ENCODE data around the gene STAC. TPM values are rescaled to one million over a fixed set of nuclear protein-coding genes. Genes with fewer than 3 reads are reported as not detected.

The STAC gene
- total and polyA plus RNA-seq, 10 of the 15 experiments (the other 5 are each of a cell fraction or from before 2014, with no cell fraction given): 0.07 TPM; not detected in 9

GRCh38 chr3:36397841-36398240 is 17.5 kb downstream of the STAC start (continued):
- TF ChIP-seq NKRF (conservative IDR thresholded peaks at IDR 0.05): no peak

GRCh38 chr3:36399933-36400332 is 19.6 kb downstream of the STAC start:
- no peaks in the 10 kb centered on the region for H4K20me1 ChIP-seq (ENCODE audit: control insufficient read depth, insufficient read depth)
- no peaks in the 10 kb centered on the region for H3K4me1 ChIP-seq (ENCODE audit: control insufficient read depth, insufficient read depth, low read length)
- H3K4me3 ChIP-seq: no peak overlapping the region
- H3K27ac ChIP-seq (ENCODE audit: control insufficient read depth, insufficient read depth): no peak overlapping the region
- ATAC-seq (no peak), FAIRE-seq (no peak), DNase-seq (ENCODE audit: low read depth, low spot score) (no peak)
- CTCF ChIA-PET: no interaction called here
- 7% methylated on average over 5 of the region's 5 CpGs for WGBS (ENCODE audit: insufficient coverage, insufficient replicate concordance, low lambda C conversion rate, missing lambda C conversion rate)
- H3K27me3 ChIP-seq (replicated peaks in 1 of 2; ENCODE audit: control insufficient read depth in 2 of 2, insufficient read depth in 2 of 2, low read length in 1 of 2): no peaks in the 10 kb centered on the region
- no peak for TF ChIP-seq SMC3 (IDR thresholded peaks at IDR 0.05; ENCODE audit: borderline replicate concordance, low read length)
- TF ChIP-seq ZNF384 (IDR thresholded peaks at IDR 0.05; ENCODE audit: borderline replicate concordance, low read depth, low read length): no peak
- TF ChIP-seq JUND (IDR thresholded peaks at IDR 0.05; ENCODE audit: low read depth, low read length): no peak
- no peak for TF ChIP-seq STAT1 (conservative IDR thresholded peaks at IDR 0.05)
- TF ChIP-seq TCF3 (IDR thresholded peaks at IDR 0.05; ENCODE audit: borderline replicate concordance, insufficient read depth, low read depth, low read length): no peak
- no peak for TF ChIP-seq MAX (IDR thresholded peaks at IDR 0.05; ENCODE audit: low read depth, low read length)
- RAD21 ChIA-PET (ENCODE audit: unreplicated experiment): no interaction called here
- no TSS peak for BruUV-seq (replicated peaks)
- intact Hi-C loops (cut with micrococcal nuclease; ENCODE audit: unreplicated experiment) (no loop called here), in situ Hi-C loops (cut with MboI) (no loop called here)
- no peaks in the 10 kb centered on the region for H3K36me3 ChIP-seq (ENCODE audit: control insufficient read depth in 2 of 2, insufficient read depth in 2 of 2, low read length in 1 of 2)
- H3K4me2 ChIP-seq (ENCODE audit: control insufficient read depth, insufficient read depth): no peak overlapping the region
- no peaks in the 10 kb centered on the region for H3K79me2 ChIP-seq (ENCODE audit: control insufficient read depth, insufficient read depth, low read length)
- no peak overlapping the region for H2AFZ ChIP-seq (ENCODE audit: control insufficient read depth, low read depth, low read length)
- SMC1A ChIA-PET (ENCODE audit: uncharacterized antibody, unreplicated experiment): interaction anchor here (0.8 kb wide), 1 partner anchor 32 kb away, joined by 3 read pairs; no protein-coding TSS in a partner anchor
- H3K9me3 ChIP-seq (replicated peaks; ENCODE audit: control insufficient read depth, insufficient read depth, low read length): no peaks in the 10 kb centered on the region
- H3K9ac ChIP-seq (ENCODE audit: control insufficient read depth, insufficient read depth, low read length): no peak overlapping the region
- POLR2A ChIA-PET: no interaction called here
